ENCODE measurements around the gene GKN2.
"Not testable (repeated sequence)": the region's sequence is repeated elsewhere in the genome, so short reads cannot be mapped to it uniquely, and the experiment has no call there.

GKN2 gene

DNA sequence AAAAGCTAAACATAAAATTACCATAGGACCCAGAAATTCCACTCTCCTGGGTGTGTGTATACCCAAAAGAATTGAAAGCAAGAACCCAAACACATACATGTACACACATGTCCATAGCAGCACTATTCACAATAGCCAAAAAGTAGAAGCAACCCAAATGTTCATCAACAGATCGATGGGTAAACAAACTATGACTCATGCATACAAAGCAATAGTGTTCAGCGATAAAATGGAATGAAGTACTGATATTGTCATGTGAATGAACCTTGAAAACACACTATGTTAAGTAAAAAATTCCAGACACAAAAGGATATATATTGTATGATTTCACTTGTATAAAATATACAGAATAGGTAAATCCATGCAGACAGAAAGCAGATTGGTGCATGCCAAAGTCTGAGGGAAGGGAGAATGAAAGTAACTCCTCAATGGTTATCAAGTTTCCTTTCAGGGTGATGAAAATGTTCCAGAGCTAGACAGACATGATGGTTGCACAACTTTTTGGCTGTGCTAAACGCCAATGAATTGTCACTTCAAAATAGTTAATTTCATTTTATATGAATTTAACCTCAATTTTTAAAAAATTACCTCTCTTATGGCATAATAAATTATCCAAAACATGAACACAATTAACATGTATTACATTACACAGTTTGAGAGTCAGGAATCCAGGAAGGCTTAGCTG lies 35.5 kb downstream of the GKN2 start:
- DNase-seq, result no peak

DNA sequence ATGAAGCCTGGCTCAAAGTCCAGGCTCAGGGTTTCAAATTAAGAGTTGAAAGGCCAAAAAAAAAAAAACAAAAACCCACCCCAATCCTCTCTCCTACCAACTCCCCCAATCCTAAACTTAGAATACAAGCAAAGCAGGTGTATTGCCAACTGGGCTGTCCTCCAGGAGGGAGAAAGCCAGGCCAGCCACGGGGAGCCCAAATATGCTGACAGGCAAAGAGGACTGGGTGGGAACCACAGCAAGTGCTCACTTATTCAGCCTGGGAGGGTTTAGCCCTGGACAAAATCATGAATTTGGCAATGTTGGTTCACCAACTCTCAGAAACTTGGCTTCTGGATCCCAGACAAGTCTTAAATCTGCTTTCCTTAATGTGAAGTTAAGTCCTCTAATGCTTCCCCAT lies 36.5 kb downstream of the GKN2 start:
- DNase-seq, result no peak

DNA sequence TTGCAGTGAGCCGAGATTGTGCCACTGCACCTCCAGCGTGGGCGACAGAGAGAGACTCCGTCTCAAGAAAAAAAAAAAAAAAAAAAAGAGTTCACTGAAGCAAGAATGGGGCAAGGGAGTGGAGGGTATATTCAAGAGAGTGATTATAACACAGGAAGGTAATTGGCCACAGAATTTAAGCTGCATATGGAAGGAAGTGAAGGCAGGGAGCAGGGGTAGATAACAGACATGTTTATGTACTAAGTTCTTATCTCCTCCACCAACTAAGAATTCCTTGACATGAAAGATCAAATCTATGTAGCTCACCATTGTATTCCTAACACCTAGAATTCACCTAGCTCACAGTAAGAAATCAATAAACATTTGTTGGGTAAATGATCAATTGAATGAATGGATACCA lies 37.3 kb downstream of the GKN2 start:
- DNase-seq, result no peak

DNA sequence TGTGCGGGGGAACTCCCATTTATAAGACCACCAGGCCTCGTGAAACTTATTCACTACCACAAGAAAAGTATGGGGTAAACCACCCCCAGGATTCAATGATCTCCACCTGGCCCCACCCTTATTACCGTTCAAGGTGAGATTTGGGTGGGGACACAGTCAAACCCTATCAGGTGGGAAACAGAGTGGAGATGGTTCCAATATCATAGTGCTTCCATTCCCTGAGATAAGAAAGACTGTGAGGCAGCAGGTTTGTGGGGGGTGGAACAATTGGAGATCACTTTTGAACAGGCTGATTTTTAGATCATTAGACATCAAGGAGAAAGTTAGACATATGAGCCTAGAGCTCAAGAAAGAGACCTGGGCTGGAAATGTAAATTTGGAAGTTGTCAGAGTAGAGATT lies 39.3 kb downstream of the GKN2 start:
- no peak for DNase-seq

DNA sequence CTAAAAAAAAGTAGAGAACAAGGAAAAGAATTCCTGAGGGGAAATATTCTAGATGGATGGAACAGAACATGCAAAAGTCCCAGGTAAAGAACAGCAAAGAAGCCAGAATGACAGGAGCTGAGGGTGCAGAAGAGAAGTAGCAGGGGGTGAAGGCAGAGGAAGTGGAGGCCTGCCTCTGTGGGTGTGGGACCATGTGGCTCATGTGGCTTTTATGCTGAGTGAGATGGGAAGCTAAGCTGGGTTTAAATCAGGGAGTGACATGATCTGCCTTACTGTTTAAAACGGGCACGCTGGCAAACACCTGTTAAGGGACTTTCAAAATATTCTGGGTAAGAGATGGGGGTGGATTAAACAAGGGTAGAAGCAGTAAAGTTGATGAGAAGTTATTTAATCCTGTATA lies 40.0 kb downstream of the GKN2 start:
- peak; percentile 57 to 59 for DNase-seq

DNA sequence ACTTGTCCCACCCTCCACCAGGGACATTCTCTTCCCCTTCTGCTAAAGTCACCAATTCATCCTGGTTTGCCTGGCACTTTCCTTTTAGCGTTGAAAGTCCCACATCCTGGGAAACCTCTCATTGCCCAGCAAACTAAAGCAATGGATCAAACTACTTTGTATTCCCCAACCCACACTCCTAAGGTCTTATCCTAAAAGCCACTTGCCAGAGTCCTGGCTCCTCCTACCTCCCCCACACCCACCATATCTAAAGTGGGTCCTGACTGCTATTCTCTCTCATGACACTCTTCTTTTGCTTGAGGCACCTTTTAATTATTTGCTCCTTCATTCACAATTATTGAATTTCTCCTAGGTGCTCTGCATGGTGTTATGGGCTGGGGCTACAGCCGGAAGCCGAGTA lies 40.6 kb downstream of the GKN2 start:
- no peak for DNase-seq

DNA sequence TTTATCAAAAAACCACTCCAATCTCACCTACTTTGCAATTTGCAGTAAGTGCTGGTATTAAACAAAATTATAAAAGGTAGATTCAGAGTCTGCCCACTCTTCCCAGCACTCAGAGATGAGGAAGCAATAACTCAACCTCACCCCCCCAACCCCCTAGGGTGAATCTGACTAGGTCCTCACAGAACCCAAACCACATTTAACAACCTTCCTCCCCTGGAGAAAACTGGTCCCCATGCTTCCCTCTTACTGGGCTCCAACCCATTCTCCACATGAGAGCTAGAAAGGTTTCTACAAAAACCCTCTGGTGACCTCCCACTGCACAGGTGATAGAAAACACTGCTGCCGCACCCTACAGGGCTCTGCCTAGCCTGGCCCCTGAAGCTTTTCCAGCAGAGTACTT lies 41.0 kb downstream of the GKN2 start:
- DNase-seq, result no peak

DNA sequence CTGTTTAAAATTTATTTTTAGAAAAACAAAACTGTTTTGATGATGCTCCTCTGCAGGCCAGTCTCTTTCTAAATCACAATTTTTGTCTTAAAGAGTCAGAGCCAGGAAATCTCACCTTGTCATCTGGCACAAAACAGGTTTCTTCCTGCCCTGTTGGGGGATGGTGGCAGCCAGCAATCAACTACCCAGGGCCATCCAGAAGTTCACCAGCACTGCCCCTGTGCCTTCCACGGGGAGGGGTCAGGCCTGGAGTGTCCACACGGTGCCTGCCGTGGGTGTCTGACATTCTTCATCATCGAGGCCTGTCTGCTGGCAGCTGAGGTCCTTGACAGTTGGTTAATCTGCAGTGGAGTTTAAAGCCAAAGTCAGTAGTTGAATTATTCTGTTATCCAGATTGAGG lies 41.4 kb downstream of the GKN2 start:
- no peak for DNase-seq

DNA sequence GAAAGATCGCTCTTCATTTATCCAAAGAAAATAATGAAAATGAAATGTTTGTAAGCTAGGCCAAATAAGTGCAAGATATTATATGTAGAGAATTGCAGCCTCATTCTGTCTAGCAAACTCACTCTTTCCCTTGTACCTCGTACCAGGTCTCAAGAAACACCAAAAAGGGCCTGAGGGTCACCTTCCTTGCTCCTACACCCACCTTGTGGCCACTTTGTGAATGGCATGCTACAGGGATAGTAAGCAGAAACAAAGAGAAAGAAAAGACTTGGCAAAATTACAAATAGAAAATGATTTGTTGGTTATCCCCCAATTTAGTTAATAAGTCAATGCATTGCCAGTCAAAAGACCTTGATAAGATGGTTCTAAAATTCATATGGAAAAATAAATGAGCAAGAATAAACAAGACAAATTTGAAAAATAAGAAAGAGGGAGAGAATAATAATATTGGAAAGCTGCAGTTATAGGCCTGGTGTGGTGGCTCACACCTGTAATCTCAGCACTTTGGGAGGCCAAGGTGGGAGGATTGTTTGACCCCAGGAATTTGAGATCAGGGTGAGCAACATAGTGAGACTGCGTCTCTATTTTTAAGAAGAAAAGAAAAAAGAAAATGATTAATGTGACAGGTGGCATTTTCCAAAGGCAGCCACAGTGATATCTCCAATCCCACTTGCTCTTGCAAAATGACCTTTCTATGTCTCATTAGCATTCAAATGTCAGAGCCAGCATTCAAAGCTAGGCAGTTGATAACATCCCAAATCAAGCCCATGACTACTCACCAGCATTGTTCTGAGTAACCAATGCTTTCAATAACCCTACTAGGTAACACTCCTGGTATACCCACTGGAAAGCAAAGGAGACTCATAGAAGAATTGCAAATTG lies 42.7 kb downstream of the GKN2 start:
- peak; percentile 37 to 84 for DNase-seq

DNA sequence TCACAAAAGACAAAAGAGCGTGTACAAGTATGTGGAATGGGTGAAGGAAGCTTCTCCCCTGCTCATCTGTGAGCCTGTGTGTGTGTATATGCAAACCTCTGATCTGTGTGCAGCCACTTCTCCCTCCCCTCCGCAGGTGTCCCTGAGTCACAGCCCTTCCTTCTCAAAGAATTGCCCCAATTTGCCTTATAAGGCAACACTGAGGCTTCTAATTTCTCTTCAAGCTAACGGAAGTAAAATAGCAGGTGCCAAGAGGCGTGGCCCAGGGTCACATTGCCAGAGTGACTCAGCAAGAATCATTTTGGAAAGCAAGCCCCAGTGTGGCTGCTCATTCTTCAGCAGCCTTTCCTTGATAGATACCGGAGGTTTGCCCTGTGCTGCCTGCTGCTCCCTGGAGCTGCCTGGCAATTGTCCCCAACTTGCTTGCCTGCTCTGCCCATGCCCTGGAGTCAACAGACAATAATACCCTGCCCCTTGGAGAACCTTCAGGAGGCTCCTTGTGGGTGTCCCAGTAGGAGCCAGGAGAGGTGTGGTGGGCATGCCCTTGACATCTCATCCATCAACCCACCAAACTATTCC lies 44.2 kb downstream of the GKN2 start:
- peak; percentile 48 to 57 for DNase-seq

DNA sequence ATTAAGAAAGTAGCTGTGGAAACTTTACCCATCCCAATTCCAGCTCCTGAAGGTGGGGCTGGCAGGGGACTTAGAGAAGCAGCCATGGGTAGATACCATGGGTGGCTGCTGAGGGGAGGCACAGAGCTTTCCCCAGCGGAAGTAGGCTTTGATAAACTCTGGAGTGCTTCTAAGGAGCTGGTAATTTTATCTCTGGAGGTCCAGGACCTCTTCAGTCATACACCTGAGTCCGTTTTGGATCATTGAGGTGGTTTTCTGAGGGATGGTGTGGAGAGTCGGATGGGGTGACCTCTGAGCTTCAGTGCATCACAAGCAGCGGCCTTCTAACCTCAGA lies 44.8 kb downstream of the GKN2 start:
- no peak for DNase-seq

DNA sequence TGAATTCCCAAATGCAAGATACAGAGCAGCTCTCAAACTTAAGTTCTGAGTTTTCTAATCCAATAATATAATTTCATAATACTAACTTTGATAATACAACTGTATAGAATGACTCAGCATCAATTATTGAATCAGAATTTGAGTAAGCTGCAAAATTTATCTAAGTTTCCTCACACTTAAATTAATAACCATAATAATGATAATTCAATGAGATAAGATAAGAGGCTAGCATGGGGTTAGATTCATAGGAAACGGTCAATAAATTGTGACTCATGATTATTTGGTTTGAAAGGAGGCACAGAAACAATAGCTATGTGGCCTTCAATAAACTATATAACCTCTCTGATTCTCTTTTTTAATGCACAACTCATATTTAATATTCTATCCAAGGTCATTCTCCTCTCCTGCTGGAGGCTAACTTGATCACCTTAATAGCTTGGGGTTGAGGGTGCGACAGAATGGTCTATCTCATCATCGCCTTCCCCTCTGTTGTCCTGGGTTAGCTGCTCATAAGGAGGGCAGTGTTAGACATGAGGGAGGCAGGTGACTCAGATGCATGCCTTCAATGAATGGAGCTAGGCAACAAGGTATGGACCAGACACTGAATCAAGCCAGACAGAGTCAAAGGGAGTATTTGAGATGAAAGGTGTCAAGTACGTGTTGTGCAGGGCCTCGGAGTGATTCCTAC lies 45.3 kb downstream of the GKN2 start:
- no peak for DNase-seq

DNA sequence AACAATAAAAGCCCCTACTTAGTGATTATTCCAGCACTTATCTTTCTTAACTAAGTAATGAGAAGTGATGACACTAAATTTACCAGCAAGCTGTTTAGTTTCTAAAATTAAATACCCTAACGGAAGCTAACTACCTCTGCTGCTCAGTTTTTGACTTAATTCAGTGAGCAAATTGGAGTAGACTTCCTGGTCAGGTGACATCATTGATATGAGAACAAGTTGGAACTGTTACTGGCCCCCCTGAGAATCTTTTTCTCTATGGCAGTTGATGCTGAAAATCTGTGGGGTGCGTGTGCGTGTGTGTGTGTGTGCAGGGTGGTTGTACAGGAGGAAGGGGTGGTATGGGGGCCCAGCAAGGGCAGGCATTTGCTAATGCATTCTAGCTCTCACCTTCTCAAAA lies 46.0 kb downstream of the GKN2 start:
- no peak for DNase-seq

DNA sequence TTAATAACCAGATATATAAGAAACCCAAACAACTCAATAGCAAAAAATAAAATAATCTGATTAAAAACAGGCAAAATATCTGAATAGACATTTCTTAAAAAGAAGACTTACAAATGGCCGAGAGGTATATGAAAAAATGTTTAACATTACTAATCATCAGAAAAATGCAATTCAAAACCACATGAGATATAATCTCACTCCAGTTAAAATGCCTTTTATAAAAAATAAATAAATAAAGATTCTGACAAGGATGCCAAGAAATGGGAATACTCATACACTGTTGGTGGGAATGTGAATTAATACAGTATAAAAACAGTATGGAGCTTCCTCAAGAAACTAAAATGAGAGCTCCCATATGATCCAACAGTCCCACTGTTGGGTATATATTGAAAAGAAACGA lies 47.6 kb downstream of the GKN2 start:
- DNase-seq, result no peak

DNA sequence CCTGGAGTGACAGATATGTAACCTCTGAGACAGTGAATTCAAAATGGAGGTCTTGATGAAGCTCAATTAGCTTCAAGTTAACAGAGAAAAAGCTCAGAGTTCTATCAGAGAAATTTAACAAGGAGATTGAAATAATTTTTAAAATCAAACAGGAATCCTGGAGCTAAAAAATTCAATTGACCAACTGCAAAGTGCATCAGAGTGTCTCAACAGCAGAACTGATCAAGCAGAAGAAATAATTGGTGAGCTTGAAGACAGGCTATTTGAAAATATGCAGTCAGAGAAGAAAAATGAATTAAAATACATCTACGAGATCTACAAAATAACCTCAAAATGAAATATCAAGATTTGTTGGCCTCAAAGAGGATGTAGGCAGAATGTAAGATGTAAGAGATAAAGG lies 51.1 kb downstream of the GKN2 start:
- no peak for DNase-seq

DNA sequence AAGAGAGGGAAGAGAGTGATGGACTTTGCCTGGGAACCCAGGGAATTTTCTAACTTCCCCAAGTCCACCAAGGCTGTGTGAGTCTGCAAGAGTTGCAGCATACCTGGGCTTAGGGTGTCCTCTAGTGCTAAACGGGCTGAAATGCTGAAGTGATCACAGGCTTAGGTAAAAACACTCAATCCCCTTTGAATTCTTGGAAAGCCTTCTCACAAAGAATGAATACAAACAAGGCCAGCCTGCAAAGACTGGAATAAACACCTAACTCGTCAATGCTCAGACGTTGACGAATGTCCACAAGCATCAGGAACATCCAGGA lies 51.5 kb downstream of the GKN2 start:
- peak; percentile 22 to 33 for DNase-seq

DNA sequence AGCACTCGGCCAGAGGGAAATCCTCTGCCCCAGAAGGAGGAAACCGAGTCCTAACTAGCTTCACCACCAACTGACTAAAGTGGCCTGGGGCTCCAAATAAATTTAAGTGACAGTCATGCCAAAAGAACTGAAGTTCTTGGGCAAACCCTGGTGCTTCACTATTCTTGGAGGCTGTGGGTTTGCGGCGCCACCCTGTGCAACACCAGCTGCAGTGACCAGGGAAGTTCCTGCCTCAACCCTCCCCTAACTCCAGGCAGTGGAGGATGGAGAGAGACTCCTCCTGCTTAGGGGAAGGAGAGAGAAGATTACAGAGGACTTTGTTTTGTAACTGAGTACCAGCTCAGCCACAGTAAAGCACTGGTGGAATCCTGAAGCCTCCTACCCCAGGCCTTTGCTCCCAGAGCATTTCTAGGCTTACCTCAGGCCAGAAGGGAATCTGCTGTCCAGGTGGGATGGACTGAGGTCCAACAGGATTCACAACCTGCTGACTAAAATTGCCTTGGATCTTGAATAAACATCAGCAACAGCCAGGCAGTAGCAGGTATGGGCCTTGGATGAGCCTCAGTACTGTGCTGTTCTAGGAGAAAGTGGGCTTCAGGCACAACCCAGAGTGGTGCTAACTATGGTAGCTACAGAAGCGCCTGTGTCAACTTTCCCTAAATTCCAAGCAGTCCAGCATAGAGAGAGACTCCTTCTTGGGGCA lies 52.0 kb downstream of the GKN2 start:
- peak in 1 of 2 donors; percentile 16 for DNase-seq

DNA sequence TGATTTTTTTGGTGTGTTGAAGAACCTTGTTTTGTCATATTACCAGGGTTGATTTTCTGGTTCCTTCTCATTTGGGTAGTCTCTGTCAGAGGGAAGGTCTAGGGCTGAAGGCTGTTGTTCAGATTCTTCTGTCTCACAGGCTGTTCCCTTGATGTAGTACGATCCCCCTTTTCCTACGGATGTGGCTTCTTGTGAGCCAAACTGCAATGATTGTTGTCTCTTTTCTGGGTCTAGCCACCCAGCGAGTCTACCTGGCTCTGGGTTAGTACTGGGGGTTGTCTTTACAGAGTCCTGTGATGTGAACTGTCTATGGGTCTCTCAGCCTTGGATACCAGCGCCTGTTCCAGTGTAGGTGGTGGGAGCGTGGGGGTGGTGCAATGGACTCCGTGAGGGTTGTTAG lies 56.7 kb downstream of the GKN2 start:
- not testable (repeated sequence) for DNase-seq
